Common myeloid progenitor, CD34-positive (primary cell): ENCODE data around the gene PTCH1.

Experiments
- CTCF ChIA-PET: fragments of 350-600 bp; sonication (Branson Sonifier 250); formaldehyde crosslinking; loops from one replicate; lab custom pipeline; 2021; ENCODE audit warnings: antibody characterized with exemption; lab: Charles Lee
- POLR2A ChIA-PET: fragments of 350-600 bp; sonication (Branson Sonifier 250); formaldehyde crosslinking; loops from one replicate; lab custom pipeline; 2021; ENCODE audit warnings: antibody characterized with exemption; lab: Charles Lee
- DNase-seq, 3 donors: peaks; one replicate each; pipeline versions ENCODE4 v3.0.0 to v3.0.0-alpha.2; 2013
- H3K27ac ChIP-seq, 2 experiments: 1 replicate in 1 of 2; 2 replicates in 1 of 2; pipeline ENCODE4 v1.7.0; 2013; ENCODE audit warnings: inconsistent platforms in 2 of 2, low read length in 2 of 2, mild to moderate bottlenecking in 2 of 2, low read depth in 1 of 2, moderate library complexity in 1 of 2; ENCODE audit not compliant: severe bottlenecking in 2 of 2, insufficient read depth in 1 of 2, poor library complexity in 1 of 2
- H3K27me3 ChIP-seq, 5 experiments: replicated peaks in 2 of 5; 1 replicate in 3 of 5; 2 replicates in 2 of 5; pipeline versions ENCODE4 v1.6.1 to v1.7.0; 2013; ENCODE audit warnings: low read length in 4 of 5, mild to moderate bottlenecking in 2 of 5, moderate library complexity in 2 of 5, inconsistent platforms in 1 of 5; ENCODE audit not compliant: insufficient read depth in 5 of 5, control insufficient read depth in 4 of 5
- H3K36me3 ChIP-seq, 4 experiments: 1 replicate in 2 of 4; 2 replicates in 2 of 4; pipeline versions ENCODE4 v1.6.1 to v1.7.0; 2013; ENCODE audit warnings: low read length in 3 of 4, control low read depth in 1 of 4, mild to moderate bottlenecking in 1 of 4; ENCODE audit not compliant: control insufficient read depth in 4 of 4, insufficient read depth in 4 of 4
- H3K4me1 ChIP-seq, 4 experiments: 1 replicate in 3 of 4; 2 replicates in 1 of 4; pipeline versions ENCODE4 v1.6.1 to v1.7.1; 2013; ENCODE audit warnings: low read length in 3 of 4, mild to moderate bottlenecking in 3 of 4, control low read depth in 1 of 4, inconsistent platforms in 1 of 4, moderate library complexity in 1 of 4; ENCODE audit not compliant: control insufficient read depth in 4 of 4, insufficient read depth in 4 of 4; ENCODE audit errors: control extremely low read depth in 1 of 4
- H3K4me3 ChIP-seq, 7 experiments: 1 replicate in 4 of 7; 2 replicates in 3 of 7; pipeline versions ENCODE4 v1.5.1 to v1.7.0; 2013; ENCODE audit warnings: mild to moderate bottlenecking in 7 of 7, low read length in 6 of 7, moderate library complexity in 6 of 7, inconsistent platforms in 2 of 7, low read depth in 2 of 7, control low read depth in 1 of 7; ENCODE audit not compliant: insufficient read depth in 4 of 7, control insufficient read depth in 1 of 7; ENCODE audit errors: extremely low read depth in 1 of 7
- H3K9me3 ChIP-seq, 5 experiments: 1 replicate in 4 of 5; 2 replicates in 1 of 5; pipeline versions ENCODE4 v1.6.1 to v1.7.1; 2013; ENCODE audit warnings: low read length in 4 of 5, mild to moderate bottlenecking in 2 of 5, inconsistent platforms in 1 of 5, low read depth in 1 of 5, moderate library complexity in 1 of 5; ENCODE audit not compliant: control insufficient read depth in 4 of 5, insufficient read depth in 2 of 5; ENCODE audit errors: control extremely low read depth in 1 of 5
- WGBS: methylation state at CpG from one replicate; pipeline ENCODE4 v1.1.5; 2013; ENCODE audit not compliant: insufficient coverage; 5-methylcytosine and 5-hydroxymethylcytosine counted together

The PTCH1 gene

DNA sequence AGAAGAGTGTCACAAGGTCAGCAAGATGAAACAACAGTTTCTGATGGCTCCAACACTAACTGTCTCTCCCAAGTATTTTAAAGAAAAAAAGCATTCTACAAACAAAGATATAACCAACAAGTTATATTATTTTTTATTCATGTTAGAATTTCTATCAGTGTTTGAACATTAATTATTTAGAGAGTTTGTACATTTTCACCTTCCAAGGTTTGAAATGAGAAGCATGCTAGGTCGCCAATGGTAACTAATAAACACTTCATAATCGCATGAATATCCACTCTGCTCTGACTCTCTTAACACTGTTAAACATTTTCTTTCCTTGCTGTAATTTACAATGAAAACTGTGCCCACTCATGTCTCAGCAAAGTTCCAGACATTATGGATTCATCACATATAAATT, 73.5 kb downstream of the PTCH1 start:
- POLR2A ChIA-PET: no interaction called here
- Histone ChIP-seq H3K27me3 (peaks cover 0 to 71% (median 18%) of the 10 kb centered on the region in 5 experiments), H3K36me3 (no peaks in the 10 kb centered on the region), H3K9me3 (peaks cover 0 to 2% (median 0%) of the 10 kb centered on the region in 5 experiments), H3K4me1 (peaks cover 0 to 2% (median 0%) of the 10 kb centered on the region in 4 experiments), H3K4me3 (no peak overlapping the region), H3K27ac (no peak overlapping the region)
- DNase-seq: no peak
- WGBS: no CpG with 5 or more reads among the region's 2 CpGs
- CTCF ChIA-PET: no interaction called here

DNA sequence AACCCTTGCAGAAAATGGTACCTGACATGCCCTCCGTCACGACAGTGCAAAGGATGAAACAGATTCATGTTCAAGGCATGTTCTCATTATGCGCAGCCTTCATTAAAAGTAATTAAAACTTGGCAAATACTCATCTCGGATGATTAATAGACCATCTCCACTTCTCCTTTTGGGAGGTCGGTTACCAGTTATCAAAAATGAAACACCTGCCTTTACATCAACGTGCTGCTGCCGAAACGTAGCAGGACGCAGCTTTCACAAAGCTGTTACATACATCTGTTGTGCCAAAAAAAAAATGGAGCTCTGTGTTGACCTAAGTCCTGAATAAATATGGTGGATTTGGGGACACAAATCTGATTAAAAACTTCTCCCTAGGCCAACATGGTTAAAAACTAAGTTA, 75.7 kb downstream of the PTCH1 start:
- 83% methylated on average over 5 of the region's 9 CpGs for WGBS
- DNase-seq: no peak
- Histone ChIP-seq H3K36me3 (no peaks in the 10 kb centered on the region), H3K9me3 (peaks cover 0 to 2% (median 0%) of the 10 kb centered on the region in 5 experiments), H3K27me3 (peaks cover 0 to 58% (median 12%) of the 10 kb centered on the region in 5 experiments), H3K4me3 (no peak overlapping the region), H3K27ac (no peak overlapping the region), H3K4me1 (no peaks in the 10 kb centered on the region)
- ChIA-PET POLR2A (no interaction called here), CTCF (no interaction called here)

DNA sequence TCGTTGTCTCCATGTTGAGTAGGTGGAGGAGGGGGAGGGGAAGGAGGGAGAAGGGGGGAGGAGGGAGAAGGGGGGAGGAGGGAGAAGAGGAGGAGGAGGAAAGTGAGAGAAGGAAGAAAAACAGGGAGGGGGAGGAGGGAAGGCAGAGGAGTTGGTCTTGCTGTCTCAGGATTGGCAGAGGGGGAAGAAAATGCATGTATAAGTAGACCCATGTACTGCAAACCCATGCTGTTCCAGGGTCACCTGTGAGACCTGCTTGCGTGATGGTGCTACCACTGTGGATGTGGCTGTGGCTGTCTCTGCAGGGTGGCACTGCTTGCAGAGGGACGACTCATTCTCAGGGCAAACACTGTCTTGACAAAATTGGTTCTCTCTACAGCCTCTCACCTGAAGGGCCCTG, 76.3 kb downstream of the PTCH1 start:
- no peak for DNase-seq
- Histone ChIP-seq H3K27me3 (peaks cover 0 to 54% (median 12%) of the 10 kb centered on the region in 5 experiments), H3K4me3 (no peak overlapping the region), H3K4me1 (no peaks in the 10 kb centered on the region), H3K27ac (no peak overlapping the region), H3K9me3 (peaks cover 0 to 2% (median 0%) of the 10 kb centered on the region in 5 experiments), H3K36me3 (no peaks in the 10 kb centered on the region)
- CTCF ChIA-PET: no interaction called here
- 96% methylated on average over 2 of the region's 3 CpGs for WGBS
- POLR2A ChIA-PET: no interaction called here

DNA sequence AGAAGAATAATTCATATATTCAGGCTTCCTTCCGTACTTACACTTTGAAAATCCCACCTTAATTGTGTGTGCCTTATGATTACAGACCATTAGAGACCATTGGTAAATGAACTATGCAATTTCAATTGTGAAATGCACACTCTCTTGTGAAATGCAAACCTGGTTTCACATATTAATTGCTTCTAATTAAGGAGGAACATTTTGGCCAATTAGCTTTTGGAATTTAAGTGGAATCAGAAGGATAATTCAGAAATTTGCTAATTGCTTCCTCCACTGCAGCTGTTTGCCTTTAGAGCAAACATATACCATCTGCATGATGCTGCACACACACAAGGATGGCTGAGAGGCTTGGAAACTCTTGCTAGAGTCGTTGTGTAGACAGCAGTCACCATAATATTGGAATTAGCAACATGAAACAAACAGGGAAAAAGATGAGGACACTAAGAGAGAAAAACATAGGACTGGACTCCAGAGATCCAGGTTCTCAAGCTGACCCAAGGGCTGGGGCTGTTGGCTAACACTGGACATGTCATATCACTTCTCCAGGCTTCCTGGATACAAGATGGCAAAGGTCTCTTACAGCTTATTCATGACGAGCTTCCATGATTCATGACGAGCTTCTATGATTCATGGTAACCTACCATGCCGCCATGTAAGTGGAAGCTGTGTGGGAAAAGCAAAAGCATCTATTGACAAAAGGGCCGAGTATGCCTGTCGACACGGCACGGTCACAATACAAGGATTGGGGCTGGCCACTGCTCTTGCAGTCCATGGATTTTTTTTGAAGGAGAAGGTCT, 78.0 kb downstream of the PTCH1 start:
- H3K4me3 ChIP-seq: no peak overlapping the region
- H3K9me3 ChIP-seq: peaks cover 0 to 7% (median 0%) of the 10 kb centered on the region in 5 experiments
- H3K27ac ChIP-seq: no peak overlapping the region
- ChIA-PET POLR2A (no interaction called here), CTCF (no interaction called here)
- peaks cover 0 to 6% (median 0%) of the 10 kb centered on the region in 4 experiments for H3K4me1 ChIP-seq
- WGBS: 93% methylated on average over 3 of the region's 9 CpGs
- H3K36me3 ChIP-seq: no peaks in the 10 kb centered on the region
- peaks cover 0 to 50% (median 10%) of the 10 kb centered on the region in 5 experiments for H3K27me3 ChIP-seq
- no peak for DNase-seq

DNA sequence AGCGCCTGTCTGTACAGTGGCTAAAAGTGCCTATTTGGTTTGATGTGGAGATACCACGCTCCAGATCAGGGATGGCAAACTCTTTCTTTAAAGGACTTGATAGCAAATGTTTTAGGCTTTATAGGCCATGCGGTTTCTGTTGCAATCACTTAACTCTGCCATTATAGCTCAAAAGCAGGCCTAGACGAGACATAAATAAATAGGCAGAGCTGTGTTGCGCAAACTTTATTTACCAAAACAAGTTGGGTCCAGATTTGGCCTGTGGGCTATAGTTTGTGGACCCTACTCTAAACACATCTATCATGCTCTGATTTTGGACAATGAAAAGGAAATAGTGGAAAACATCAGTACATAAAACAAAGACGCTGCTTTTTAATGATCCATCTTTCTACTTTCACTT, 79.2 kb downstream of the PTCH1 start:
- peaks cover 0 to 46% (median 10%) of the 10 kb centered on the region in 5 experiments for H3K27me3 ChIP-seq
- peaks cover 0 to 7% (median 0%) of the 10 kb centered on the region in 5 experiments for H3K9me3 ChIP-seq
- DNase-seq: no peak
- ChIA-PET CTCF (no interaction called here), POLR2A (no interaction called here)
- no peaks in the 10 kb centered on the region for H3K36me3 ChIP-seq
- H3K4me3 ChIP-seq: no peak overlapping the region
- peaks cover 0 to 6% (median 0%) of the 10 kb centered on the region in 4 experiments for H3K4me1 ChIP-seq
- WGBS: 95% methylated on average over 4 of the region's 6 CpGs
- no peak overlapping the region for H3K27ac ChIP-seq

DNA sequence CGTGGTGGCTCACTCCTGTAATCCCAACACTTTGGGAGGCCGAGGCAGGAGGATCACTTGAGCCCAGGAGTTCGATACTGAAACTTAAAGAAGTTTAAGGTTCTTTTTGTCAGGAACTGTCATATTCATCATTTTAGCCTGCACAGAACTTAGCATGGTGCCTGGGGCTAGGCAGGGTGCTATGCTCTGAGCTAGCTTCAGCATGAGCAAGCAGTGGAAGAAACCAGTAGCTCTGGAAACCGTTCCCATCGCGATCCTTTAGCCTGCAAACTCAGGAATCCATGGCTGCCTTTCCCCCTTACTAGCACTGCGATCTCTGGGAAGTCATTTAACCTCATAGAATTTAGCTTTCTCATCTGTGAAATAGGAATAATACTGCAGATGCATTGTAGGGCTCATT, 80.4 kb downstream of the PTCH1 start:
- H3K4me1 ChIP-seq: peaks cover 0 to 6% (median 0%) of the 10 kb centered on the region in 4 experiments
- peaks cover 0 to 7% (median 0%) of the 10 kb centered on the region in 5 experiments for H3K9me3 ChIP-seq
- H3K27me3 ChIP-seq: peaks cover 0 to 35% (median 9%) of the 10 kb centered on the region in 5 experiments
- ChIA-PET CTCF (interaction anchor here (1.3 kb wide), 1 partner anchor 12 kb away, joined by 5 read pairs; no protein-coding TSS in a partner anchor), POLR2A (no interaction called here)
- 95% methylated on average over 6 of the region's 7 CpGs for WGBS
- no peak overlapping the region for H3K27ac ChIP-seq
- H3K4me3 ChIP-seq: no peak overlapping the region
- H3K36me3 ChIP-seq: no peaks in the 10 kb centered on the region
- no peak for DNase-seq

DNA sequence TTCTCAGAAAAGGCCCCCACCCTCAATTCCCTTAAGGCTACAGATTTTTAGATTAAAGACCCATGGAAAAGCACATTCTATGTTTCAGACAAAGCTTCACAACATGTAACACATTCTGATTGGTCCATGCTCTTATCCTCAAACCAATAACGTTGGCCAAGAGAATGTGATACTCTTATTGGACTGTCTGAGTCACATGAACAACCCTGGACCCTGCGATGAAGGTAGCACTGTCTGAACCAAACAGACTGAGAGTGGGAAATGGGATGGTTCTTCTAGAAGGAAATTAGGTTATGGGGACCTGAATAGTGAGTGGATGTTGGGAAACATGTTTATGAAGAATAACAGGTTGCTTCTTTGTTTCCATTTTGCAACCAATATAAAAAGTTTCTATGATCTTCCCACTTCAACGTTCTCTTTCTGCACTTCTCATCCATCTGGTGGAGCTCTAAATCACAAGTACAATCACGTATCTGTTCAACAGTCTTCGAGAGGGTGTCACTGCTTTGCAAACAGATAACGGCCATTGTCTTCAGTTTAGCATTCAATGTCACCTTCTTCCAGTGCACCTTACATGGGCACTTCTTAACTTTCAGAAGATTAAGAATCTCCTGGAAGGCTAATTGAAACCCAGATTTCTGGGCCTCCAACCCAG, 81.6 kb downstream of the PTCH1 start:
- POLR2A ChIA-PET: no interaction called here
- peaks cover 0 to 33% (median 9%) of the 10 kb centered on the region in 5 experiments for H3K27me3 ChIP-seq
- CTCF ChIA-PET: no interaction called here

More for the DNA sequence above, 81.6 kb downstream of the PTCH1 start:
- no peaks in the 10 kb centered on the region for H3K36me3 ChIP-seq
- DNase-seq: no peak
- H3K9me3 ChIP-seq: peaks cover 3 to 15% (median 7%) of the 10 kb centered on the region in 5 experiments
- no peak overlapping the region for H3K4me3 ChIP-seq
- H3K4me1 ChIP-seq: peaks cover 0 to 6% (median 0%) of the 10 kb centered on the region in 4 experiments
- WGBS: 88% methylated on average over 6 of the region's 6 CpGs
- H3K27ac ChIP-seq: no peak overlapping the region
